Liver (tissue), 9 donors: ENCODE results near the gene HAUS7. TPM values are rescaled to one million over a fixed set of nuclear protein-coding genes. Genes with fewer than 3 reads are reported as not detected.

Source experiments
- DNase-seq: peaks from one replicate; pipeline ENCODE4 v3.0.0-alpha.2; 2017; ENCODE audit warnings: low spot score
- H3K27ac ChIP-seq, 2 donors: one replicate each; pipeline ENCODE4 v1.7.0; 2013; ENCODE audit warnings: inconsistent platforms in 2 of 2, low read length in 2 of 2, control low read depth in 1 of 2, low read depth in 1 of 2, mild to moderate bottlenecking in 1 of 2
- H3K27me3 ChIP-seq, 4 donors: one replicate each; pipeline versions ENCODE4 v1.6.1 to v1.7.0; 2013; ENCODE audit warnings: low read length in 3 of 4, inconsistent platforms in 1 of 4, mild to moderate bottlenecking in 1 of 4, moderate library complexity in 1 of 4; ENCODE audit not compliant: control insufficient read depth in 4 of 4, insufficient read depth in 4 of 4
- H3K36me3 ChIP-seq, 4 donors: one replicate each; pipeline versions ENCODE4 v1.6.1 to v1.7.0; 2013; ENCODE audit warnings: low read length in 3 of 4, mild to moderate bottlenecking in 3 of 4, low read depth in 1 of 4, moderate library complexity in 1 of 4; ENCODE audit not compliant: control insufficient read depth in 4 of 4, insufficient read depth in 3 of 4
- H3K4me1 ChIP-seq, 4 donors: one replicate each; pipeline versions ENCODE4 v1.6.1 to v1.7.0; 2013; ENCODE audit warnings: low read length in 3 of 4, mild to moderate bottlenecking in 3 of 4, moderate library complexity in 1 of 4; ENCODE audit not compliant: control insufficient read depth in 4 of 4, insufficient read depth in 4 of 4
- H3K4me3 ChIP-seq, 3 donors: one replicate each; pipeline versions ENCODE4 v1.6.1 to v1.7.0; 2013; ENCODE audit warnings: low read length in 3 of 3, control low read depth in 1 of 3, low read depth in 1 of 3, mild to moderate bottlenecking in 1 of 3
- H3K9ac ChIP-seq, 2 donors: one replicate each; pipeline ENCODE4 v1.7.0; 2013; ENCODE audit warnings: low read length in 2 of 2, mild to moderate bottlenecking in 2 of 2, moderate library complexity in 2 of 2, control low read depth in 1 of 2, low read depth in 1 of 2
- H3K9me3 ChIP-seq, 4 donors: one replicate each; pipeline versions ENCODE4 v1.6.1 to v1.7.0; 2013; ENCODE audit warnings: low read length in 3 of 4; ENCODE audit not compliant: control insufficient read depth in 4 of 4
- EGR1 ChIP-seq, 2 donors: IDR thresholded peaks; 2 replicates each; pipeline ENCODE4 v1.6.1; 2016 to 2018; ENCODE audit warnings: antibody characterized with exemption in 2 of 2, low read depth in 2 of 2
- FOXA2 ChIP-seq: IDR thresholded peaks from 2 replicates; pipeline ENCODE4 v1.6.1; 2016; ENCODE audit warnings: antibody characterized with exemption
- GABPA ChIP-seq, 2 donors: IDR thresholded peaks in 1 of 2; conservative IDR thresholded peaks in 1 of 2; 2 replicates each; pipeline ENCODE4 v1.6.1; 2016; ENCODE audit warnings: antibody characterized with exemption in 2 of 2, mild to moderate bottlenecking in 1 of 2, moderate library complexity in 1 of 2
- HNF4A ChIP-seq, 2 donors: conservative IDR thresholded peaks; 2 replicates each; pipeline ENCODE4 v1.6.1; 2016; ENCODE audit warnings: antibody characterized with exemption in 2 of 2, mild to moderate bottlenecking in 2 of 2
- HNF4G ChIP-seq: IDR thresholded peaks from 2 replicates; pipeline ENCODE4 v1.6.1; 2016; ENCODE audit warnings: antibody characterized with exemption
- JUND ChIP-seq, 2 donors: IDR thresholded peaks; 2 replicates each; pipeline ENCODE4 v1.6.1; 2016; ENCODE audit warnings: antibody characterized with exemption in 2 of 2
- NR2F2 ChIP-seq: IDR thresholded peaks from 2 replicates; pipeline ENCODE4 v1.6.1; 2016; ENCODE audit warnings: antibody characterized with exemption
- RXRA ChIP-seq, 2 donors: IDR thresholded peaks; 2 replicates each; pipeline ENCODE4 v1.6.1; 2017 to 2018; ENCODE audit warnings: antibody characterized with exemption in 2 of 2, mild to moderate bottlenecking in 1 of 2
- SP1 ChIP-seq: IDR thresholded peaks from 2 replicates; pipeline ENCODE4 v1.6.1; 2018; ENCODE audit warnings: antibody characterized with exemption, mild to moderate bottlenecking
- TAF1 ChIP-seq: conservative IDR thresholded peaks from 2 replicates; pipeline ENCODE4 v1.6.1; 2016; ENCODE audit warnings: antibody characterized with exemption, mild to moderate bottlenecking
- YY1 ChIP-seq: IDR thresholded peaks from 2 replicates; pipeline ENCODE4 v1.6.1; 2016; ENCODE audit warnings: antibody characterized with exemption, mild to moderate bottlenecking
- WGBS: extraction: QIAGEN DNeasy Blood & Tissue Kit; methylation state at CpG from one replicate; pipeline ENCODE4 v1.1.7; 2013; 5-methylcytosine and 5-hydroxymethylcytosine counted together
- polyA plus RNA-seq, 2 donors: library from polyadenylated mRNA; stranded (reverse) in 1 of 2; unstranded in 1 of 2; fragments of 200-250 nt in 1 of 2; fragments of >200 nt in 1 of 2; fragmentation: Nextera tagmentation in 1 of 2; extraction: Ambion mirVana in 1 of 2; gene quantifications; one replicate each; pipeline versions ENCODE4 v1.2.1 to v1.2.3, GENCODE V29; 2013 to 2015
- total RNA-seq, 2 donors: library from RNA; depleted of rRNA; stranded (reverse); fragments of >200 nt; gene quantifications; one replicate each; pipeline ENCODE4 v1.2.3, GENCODE V29; 2014
- TF ChIP-seq, protein P1 (sequence below): fragments of 150-350 bp; IDR thresholded peaks from 2 replicates; pipeline ENCODE4 v1.5.1; 2017; ENCODE audit warnings: improper control_type of control experiment, low read depth, low read length; ENCODE audit not compliant: missing input control
- TF ChIP-seq, protein P2 (sequence below): IDR thresholded peaks from 2 replicates; pipeline ENCODE4 v1.6.1; 2016; ENCODE audit warnings: antibody characterized with exemption
- donor health status: healthy.
- donor health status: healthy.
- donor health status: healthy.
- donor health status: healthy.
- donor health status: healthy.

The HAUS7 gene
- total and polyA plus RNA-seq, 4 donors = 7.0 to 8.9 (median 7.8) TPM

GRCh38 chrX:153417637-153418036 lies 52.7 kb downstream of the HAUS7 start:
- Histone ChIP-seq H3K4me3 (no peak overlapping the region), H3K4me1 (no peaks in the 10 kb centered on the region), H3K36me3 (no peaks in the 10 kb centered on the region), H3K27me3 (no peaks in the 10 kb centered on the region), H3K9ac (no peak overlapping the region), H3K9me3 (no peaks in the 10 kb centered on the region), H3K27ac (no peak overlapping the region)
- DNase-seq = no peak
- 94% methylated on average over 8 of the region's 8 CpGs for WGBS
- no peak for TF ChIP-seq YY1
- no peak for TF ChIP-seq NR2F2
- TF ChIP-seq, protein P1, sequence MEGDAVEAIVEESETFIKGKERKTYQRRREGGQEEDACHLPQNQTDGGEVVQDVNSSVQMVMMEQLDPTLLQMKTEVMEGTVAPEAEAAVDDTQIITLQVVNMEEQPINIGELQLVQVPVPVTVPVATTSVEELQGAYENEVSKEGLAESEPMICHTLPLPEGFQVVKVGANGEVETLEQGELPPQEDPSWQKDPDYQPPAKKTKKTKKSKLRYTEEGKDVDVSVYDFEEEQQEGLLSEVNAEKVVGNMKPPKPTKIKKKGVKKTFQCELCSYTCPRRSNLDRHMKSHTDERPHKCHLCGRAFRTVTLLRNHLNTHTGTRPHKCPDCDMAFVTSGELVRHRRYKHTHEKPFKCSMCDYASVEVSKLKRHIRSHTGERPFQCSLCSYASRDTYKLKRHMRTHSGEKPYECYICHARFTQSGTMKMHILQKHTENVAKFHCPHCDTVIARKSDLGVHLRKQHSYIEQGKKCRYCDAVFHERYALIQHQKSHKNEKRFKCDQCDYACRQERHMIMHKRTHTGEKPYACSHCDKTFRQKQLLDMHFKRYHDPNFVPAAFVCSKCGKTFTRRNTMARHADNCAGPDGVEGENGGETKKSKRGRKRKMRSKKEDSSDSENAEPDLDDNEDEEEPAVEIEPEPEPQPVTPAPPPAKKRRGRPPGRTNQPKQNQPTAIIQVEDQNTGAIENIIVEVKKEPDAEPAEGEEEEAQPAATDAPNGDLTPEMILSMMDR = no peak
- no peak for TF ChIP-seq TAF1
- TF ChIP-seq FOXA2 = no peak
- TF ChIP-seq, protein P2, sequence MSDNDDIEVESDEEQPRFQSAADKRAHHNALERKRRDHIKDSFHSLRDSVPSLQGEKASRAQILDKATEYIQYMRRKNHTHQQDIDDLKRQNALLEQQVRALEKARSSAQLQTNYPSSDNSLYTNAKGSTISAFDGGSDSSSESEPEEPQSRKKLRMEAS = no peak
- TF ChIP-seq EGR1 (IDR thresholded peaks at IDR 0.05; ENCODE audit: low read depth in 2 of 2) = no peak
- no peak for TF ChIP-seq RXRA (IDR thresholded peaks at IDR 0.05)
- no peak for TF ChIP-seq SP1
- TF ChIP-seq JUND (IDR thresholded peaks at IDR 0.05) = no peak

- TF ChIP-seq HNF4A (conservative IDR thresholded peaks at IDR 0.05) (no peak), SP1 (no peak), GABPA (IDR thresholded peaks at IDR 0.05 in 1 of 2, conservative IDR thresholded peaks at IDR 0.05 in 1 of 2) (no peak), HNF4G (no peak)
- H3K9ac ChIP-seq = no peak overlapping the region
- no peaks in the 10 kb centered on the region for H3K36me3 ChIP-seq
- no peak overlapping the region for H3K4me3 ChIP-seq
- H3K4me1 ChIP-seq = peaks cover 0 to 3% (median under 1%) of the 10 kb centered on the region in 4 donors
- WGBS = 75% methylated on average over 12 of the region's 12 CpGs
- no peak for DNase-seq
- no peaks in the 10 kb centered on the region for H3K9me3 ChIP-seq
- no peaks in the 10 kb centered on the region for H3K27me3 ChIP-seq
- H3K27ac ChIP-seq = no peak overlapping the region
These were observed 53.5 kb downstream of the HAUS7 start for GRCh38 chrX:153416781-153417450.

- no peaks in the 10 kb centered on the region for H3K9me3 ChIP-seq
- DNase-seq = no peak
- TF ChIP-seq SP1 = no peak
- peak; percentile 55 for TF ChIP-seq NR2F2
- H3K4me3 ChIP-seq = no peak overlapping the region
- no peaks in the 10 kb centered on the region for H3K36me3 ChIP-seq
- peaks cover 4 to 18% (median 10%) of the 10 kb centered on the region in 4 donors for H3K4me1 ChIP-seq
- WGBS = 80% methylated on average over 9 of the region's 9 CpGs
- no peaks in the 10 kb centered on the region for H3K27me3 ChIP-seq
- no peak overlapping the region for H3K9ac ChIP-seq
- no peak overlapping the region for H3K27ac ChIP-seq
These were observed 55.4 kb downstream of the HAUS7 start for GRCh38 chrX:153414856-153415510.
